Measurements from ENCODE around the gene MYLK.

MYLK gene

GRCh38 chr3:123884993-123885392 lies 861 bp upstream of the MYLK start:
- H3K4me3 ChIP-seq (ENCODE audit: low read length) = no peak overlapping the region
- TF ChIP-seq, protein P1, sequence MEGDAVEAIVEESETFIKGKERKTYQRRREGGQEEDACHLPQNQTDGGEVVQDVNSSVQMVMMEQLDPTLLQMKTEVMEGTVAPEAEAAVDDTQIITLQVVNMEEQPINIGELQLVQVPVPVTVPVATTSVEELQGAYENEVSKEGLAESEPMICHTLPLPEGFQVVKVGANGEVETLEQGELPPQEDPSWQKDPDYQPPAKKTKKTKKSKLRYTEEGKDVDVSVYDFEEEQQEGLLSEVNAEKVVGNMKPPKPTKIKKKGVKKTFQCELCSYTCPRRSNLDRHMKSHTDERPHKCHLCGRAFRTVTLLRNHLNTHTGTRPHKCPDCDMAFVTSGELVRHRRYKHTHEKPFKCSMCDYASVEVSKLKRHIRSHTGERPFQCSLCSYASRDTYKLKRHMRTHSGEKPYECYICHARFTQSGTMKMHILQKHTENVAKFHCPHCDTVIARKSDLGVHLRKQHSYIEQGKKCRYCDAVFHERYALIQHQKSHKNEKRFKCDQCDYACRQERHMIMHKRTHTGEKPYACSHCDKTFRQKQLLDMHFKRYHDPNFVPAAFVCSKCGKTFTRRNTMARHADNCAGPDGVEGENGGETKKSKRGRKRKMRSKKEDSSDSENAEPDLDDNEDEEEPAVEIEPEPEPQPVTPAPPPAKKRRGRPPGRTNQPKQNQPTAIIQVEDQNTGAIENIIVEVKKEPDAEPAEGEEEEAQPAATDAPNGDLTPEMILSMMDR (conservative IDR thresholded peaks at IDR 0.05; ENCODE audit: low read length) = no peak
- no peak for DNase-seq (ENCODE audit: low read depth)

DNA sequence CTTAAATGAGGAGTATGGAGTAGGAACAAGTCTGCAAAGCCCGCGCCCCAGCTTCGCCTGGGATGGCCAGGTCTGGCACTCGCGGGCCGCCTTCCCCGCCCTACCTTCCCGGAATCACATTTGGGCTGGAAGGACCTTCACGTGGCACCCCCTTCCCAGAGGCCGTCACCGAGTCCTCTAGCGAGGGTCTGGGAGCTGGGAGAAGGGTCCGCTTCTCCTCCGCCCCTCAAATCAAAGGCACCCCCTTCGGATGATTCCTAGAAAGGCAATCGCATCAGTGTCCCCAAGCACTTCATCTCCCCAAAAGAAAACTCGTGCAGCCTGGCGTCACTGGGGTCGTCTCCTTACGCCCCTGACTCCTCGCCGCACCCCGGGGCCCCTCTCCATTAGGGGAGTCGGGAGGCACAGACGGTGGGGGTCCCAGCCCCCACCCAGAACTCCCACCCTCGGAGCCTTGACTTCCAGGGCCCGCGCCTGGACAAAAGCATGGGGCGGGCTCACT lies 380 bp downstream of the MYLK start:
- peak; percentile 16 for DNase-seq (ENCODE audit: low read depth)
- peak overlapping the region; percentile 84 for H3K4me3 ChIP-seq (ENCODE audit: low read length)
- TF ChIP-seq, protein P1 (conservative IDR thresholded peaks at IDR 0.05; ENCODE audit: low read length) = no peak

DNA sequence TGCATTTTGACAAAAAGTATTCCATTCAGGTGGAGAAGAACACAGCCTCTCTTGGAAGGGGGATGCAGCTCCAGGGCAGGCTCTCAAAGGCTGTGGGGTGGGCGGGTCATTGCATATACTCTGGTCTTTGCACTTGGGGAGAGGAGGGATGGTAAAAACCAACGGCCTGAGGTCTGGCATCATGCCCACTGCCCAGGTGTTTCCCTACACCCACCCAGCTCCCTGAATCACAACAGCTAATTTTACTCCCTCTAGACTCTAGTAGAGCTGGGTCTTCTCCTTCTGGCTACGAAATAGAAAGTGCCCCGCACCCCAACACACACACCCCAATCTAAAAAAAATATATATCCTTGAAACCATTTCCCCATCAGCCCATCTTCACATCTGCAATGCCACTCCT lies 1.0 kb downstream of the MYLK start:
- H3K4me3 ChIP-seq (ENCODE audit: low read length) = peak overlapping the region; percentile 84
- TF ChIP-seq, protein P1 (conservative IDR thresholded peaks at IDR 0.05; ENCODE audit: low read length) = no peak
- no peak for DNase-seq (ENCODE audit: low read depth)

DNA sequence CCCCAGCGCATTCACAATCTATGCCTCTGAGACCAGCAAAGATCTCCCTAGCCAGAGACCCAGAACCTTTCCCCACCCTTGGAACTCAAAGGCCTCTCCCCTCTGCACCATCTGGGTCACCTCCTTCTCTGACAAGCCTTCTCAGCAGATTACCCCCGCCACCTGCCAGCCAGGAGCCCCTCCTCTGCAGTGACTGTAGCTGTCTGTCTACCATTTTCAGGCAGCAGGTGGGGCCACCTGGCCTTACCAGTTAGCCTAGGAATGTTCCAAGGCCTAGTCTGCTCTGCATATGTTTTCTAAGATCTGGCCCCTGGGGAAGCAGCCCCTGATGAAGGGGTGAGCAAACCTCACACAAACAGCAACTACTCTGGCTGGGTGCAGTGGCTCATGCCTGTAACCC lies 2.4 kb downstream of the MYLK start:
- peak overlapping the region; percentile 84 for H3K4me3 ChIP-seq (ENCODE audit: low read length)
- no peak for DNase-seq (ENCODE audit: low read depth)
- TF ChIP-seq, protein P1 (conservative IDR thresholded peaks at IDR 0.05; ENCODE audit: low read length) = no peak

DNA sequence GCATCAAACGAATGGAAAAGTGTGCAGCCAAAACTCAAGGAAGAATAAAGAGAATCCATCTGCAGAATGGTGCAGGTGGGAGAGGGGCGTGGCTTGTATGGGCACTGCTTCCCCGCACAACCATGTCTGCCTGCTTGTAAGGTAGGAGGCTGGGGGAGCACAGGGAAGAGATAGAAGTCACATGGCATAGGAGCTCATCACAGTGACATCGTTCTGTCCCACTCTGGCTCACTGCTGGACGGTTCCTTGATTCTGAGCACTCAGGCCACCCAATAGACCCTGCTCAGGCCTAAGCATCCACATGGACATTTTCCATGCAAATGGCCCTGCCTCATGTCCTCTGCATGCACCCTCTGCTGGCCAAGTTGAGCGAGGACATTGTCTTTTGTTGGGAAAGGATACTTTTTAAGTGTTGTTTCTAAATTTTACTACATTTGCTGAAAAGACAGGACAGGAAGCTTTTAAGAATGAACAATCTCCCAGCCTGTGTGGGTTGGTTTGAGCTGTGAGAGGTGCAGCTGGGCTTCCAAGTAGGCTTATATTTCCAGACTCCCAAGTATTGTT lies 3.1 kb downstream of the MYLK start:
- peak; percentile 63 for DNase-seq (ENCODE audit: low read depth)
- H3K4me3 ChIP-seq (ENCODE audit: low read length) = peak overlapping the region; percentile 84
- TF ChIP-seq, protein P1 (conservative IDR thresholded peaks at IDR 0.05; ENCODE audit: low read length) = peak; percentile 66

DNA sequence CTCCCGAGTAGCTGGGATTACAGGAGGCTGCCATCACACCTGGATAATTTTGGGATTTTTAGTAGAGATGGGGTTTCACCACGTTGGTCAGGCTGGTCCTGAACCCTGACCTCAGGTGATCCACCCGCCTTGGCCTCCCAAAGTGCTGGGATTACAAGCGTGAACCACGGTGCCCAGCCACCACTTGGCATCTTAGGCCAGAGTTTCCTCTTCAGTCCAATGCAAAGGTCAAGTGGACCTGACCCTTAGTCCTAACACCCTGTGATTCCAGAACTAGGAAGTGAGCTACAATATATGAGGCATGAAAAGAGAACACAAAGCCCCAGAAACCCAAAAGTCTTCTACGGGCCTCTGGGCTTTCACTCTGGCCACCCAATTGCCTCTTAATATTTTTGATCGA lies 5.3 kb downstream of the MYLK start:
- no peak overlapping the region for H3K4me3 ChIP-seq (ENCODE audit: low read length)
- TF ChIP-seq, protein P1 (conservative IDR thresholded peaks at IDR 0.05; ENCODE audit: low read length) = no peak
- DNase-seq (ENCODE audit: low read depth) = no peak

DNA sequence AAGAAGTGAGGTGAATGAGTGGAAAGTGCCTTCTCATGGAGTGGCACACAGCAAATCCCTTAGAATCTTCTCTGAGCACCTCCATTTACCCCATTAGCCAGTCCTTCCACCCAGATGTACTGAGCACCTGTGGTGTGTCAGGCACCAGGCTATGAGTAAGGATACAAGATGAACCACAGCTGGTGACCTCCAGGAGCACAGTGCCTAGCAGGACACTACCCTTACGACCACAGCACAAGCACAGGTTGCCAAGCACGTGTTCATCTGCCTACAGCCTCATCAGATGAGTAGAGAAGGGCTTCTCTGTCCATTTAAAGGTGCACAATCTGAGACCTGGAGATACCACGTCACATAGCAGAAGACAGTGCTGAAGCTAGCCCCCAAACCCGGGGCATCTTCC lies 6.2 kb downstream of the MYLK start:
- no peak overlapping the region for H3K4me3 ChIP-seq (ENCODE audit: low read length)
- TF ChIP-seq, protein P1 (conservative IDR thresholded peaks at IDR 0.05; ENCODE audit: low read length) = no peak
- no peak for DNase-seq (ENCODE audit: low read depth)

All from AG10803 (cell line).